Right atrium auricular region (tissue), 2 donors: ENCODE data around the gene SETD2. TPM values are rescaled to one million over a fixed set of nuclear protein-coding genes. Genes with fewer than 3 reads are reported as not detected.

Experiments used
- DNase-seq: peaks from one replicate; pipeline ENCODE4 v3.0.0-alpha.2; 2019; ENCODE audit warnings: low spot score
- H3K27ac ChIP-seq, 2 donors: fragments of 200-600 bp; sonication (generic); 1 replicate in 1 of 2; 2 replicates in 1 of 2; pipeline ENCODE4 v1.5.1; 2016 to 2019
- H3K27me3 ChIP-seq, 2 donors: fragments of 200-600 bp; sonication (generic); one replicate each; pipeline versions ENCODE4 v1.5.1 to v1.6.0; 2017 to 2019
- H3K36me3 ChIP-seq: fragments of 200-600 bp; sonication (generic); one replicate; pipeline ENCODE4 v1.5.1; 2016
- H3K4me1 ChIP-seq, 2 donors: fragments of 200-600 bp; sonication (generic); one replicate each; pipeline versions ENCODE4 v1.5.1 to v1.6.0; 2017 to 2019
- H3K4me3 ChIP-seq, 2 donors: fragments of 200-600 bp; sonication (generic); 1 replicate in 1 of 2; 2 replicates in 1 of 2; pipeline ENCODE4 v1.5.1; 2017 to 2019; ENCODE audit warnings: mild to moderate bottlenecking in 1 of 2, moderate library complexity in 1 of 2
- H3K9me3 ChIP-seq, 2 donors: fragments of 200-600 bp; sonication (generic); one replicate each; pipeline ENCODE4 v1.5.1; 2019
- total RNA-seq, 2 donors: library from RNA; depleted of rRNA; stranded (reverse); fragments of >200 nt; gene quantifications; one replicate each; pipeline ENCODE4 v1.1.0, GENCODE V29; 2016
- TF ChIP-seq, protein P1 (sequence below), 2 donors: fragments of 200-600 bp; sonication (generic); IDR thresholded peaks; one replicate each; pipeline ENCODE4 v1.5.1; 2019; ENCODE audit warnings: antibody characterized with exemption in 2 of 2

Gene SETD2
- total RNA-seq, 2 donors from 2014 or later: 26.8 to 34.2 TPM

- no peaks in the 10 kb centered on the region for H3K36me3 ChIP-seq
- no peak for DNase-seq
- TF ChIP-seq, protein P1, sequence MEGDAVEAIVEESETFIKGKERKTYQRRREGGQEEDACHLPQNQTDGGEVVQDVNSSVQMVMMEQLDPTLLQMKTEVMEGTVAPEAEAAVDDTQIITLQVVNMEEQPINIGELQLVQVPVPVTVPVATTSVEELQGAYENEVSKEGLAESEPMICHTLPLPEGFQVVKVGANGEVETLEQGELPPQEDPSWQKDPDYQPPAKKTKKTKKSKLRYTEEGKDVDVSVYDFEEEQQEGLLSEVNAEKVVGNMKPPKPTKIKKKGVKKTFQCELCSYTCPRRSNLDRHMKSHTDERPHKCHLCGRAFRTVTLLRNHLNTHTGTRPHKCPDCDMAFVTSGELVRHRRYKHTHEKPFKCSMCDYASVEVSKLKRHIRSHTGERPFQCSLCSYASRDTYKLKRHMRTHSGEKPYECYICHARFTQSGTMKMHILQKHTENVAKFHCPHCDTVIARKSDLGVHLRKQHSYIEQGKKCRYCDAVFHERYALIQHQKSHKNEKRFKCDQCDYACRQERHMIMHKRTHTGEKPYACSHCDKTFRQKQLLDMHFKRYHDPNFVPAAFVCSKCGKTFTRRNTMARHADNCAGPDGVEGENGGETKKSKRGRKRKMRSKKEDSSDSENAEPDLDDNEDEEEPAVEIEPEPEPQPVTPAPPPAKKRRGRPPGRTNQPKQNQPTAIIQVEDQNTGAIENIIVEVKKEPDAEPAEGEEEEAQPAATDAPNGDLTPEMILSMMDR (IDR thresholded peaks at IDR 0.05): no peak
Measured at GRCh38 chr3:46993292-46993691, 170.6 kb downstream of the SETD2 start.

DNA sequence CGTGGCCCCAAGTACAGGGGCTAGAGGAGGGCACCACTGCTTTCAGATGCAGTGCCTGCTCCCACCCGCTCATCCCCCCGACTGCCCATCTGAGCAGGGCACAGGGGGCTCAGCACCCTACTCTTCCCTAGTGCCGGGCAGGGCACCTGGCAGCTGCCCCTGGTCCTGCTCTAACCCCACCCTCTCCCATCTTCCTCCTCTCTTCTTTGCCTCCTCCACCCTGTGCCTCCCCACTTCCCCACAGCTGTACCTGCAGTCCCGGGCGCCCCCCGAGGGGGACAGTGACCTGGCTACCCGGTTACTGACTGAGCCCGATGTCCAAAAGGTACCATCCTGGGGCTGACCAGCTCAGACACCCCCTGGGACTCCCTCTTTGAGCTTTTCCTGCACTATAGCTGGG lies 171.7 kb downstream of the SETD2 start:
- peaks cover 0 to 14% of the 10 kb centered on the region in 2 donors for H3K4me1 ChIP-seq

More at GRCh38 chr3:46993292-46993691, 170.6 kb downstream of the SETD2 start:
- Histone ChIP-seq H3K27ac (no peak overlapping the region), H3K4me3 (no peak overlapping the region), H3K4me1 (peaks cover 0 to 4% of the 10 kb centered on the region in 2 donors), H3K9me3 (no peaks in the 10 kb centered on the region), H3K27me3 (no peaks in the 10 kb centered on the region)

GRCh38 chr3:46991406-46992165 lies 172.3 kb downstream of the SETD2 start:
- peaks cover 0 to 20% of the 10 kb centered on the region in 2 donors for H3K4me1 ChIP-seq

More for the DNA sequence above, 171.7 kb downstream of the SETD2 start:
- H3K36me3 ChIP-seq: no peaks in the 10 kb centered on the region
- no peak overlapping the region for H3K27ac ChIP-seq
- H3K9me3 ChIP-seq: no peaks in the 10 kb centered on the region
- TF ChIP-seq, protein P1 (IDR thresholded peaks at IDR 0.05): no peak
- H3K4me3 ChIP-seq: no peak overlapping the region
- no peaks in the 10 kb centered on the region for H3K27me3 ChIP-seq
- no peak for DNase-seq

DNA sequence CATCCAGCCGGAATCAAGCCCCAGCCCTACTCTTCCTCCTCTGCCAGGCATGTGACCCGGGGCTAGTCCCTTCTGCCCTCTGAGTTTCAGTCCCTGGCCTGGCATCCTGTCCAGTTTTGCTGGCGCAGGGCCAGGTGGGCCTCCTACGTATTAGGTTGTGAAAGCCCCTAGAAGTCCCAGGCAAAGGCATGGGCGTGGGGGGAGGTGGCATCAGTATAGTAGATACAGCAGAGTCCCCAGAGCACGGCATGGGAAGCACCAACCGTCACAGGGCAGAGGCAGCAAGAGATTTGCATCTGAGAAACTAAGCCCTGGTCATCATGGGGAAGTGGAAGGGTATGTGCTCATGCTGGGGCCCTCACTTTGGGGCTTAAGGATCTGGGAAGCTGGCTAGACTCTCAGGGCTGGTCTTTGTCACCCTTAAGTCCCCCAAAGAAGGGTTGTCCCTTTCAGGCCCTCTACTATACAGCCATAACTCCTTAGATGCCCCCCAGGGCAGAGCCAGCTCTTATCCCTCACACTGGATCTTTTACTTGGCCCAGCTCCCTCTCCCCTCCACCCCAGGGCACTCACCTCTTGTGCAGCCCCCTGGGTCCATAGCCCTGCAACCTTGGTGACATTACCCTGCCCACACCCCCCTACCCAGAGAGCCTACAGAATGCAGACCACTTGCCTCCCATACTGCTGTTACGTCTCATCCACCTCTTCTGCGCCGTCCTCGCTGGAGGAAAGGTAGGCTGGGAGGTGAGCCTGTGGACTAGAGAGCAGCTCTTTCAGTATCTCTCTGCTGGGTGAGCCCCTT lies 173.1 kb downstream of the SETD2 start:
- Histone ChIP-seq H3K4me1 (peaks cover 0 to 23% of the 10 kb centered on the region in 2 donors), H3K36me3 (no peaks in the 10 kb centered on the region), H3K27ac (no peak overlapping the region), H3K27me3 (no peaks in the 10 kb centered on the region), H3K9me3 (no peaks in the 10 kb centered on the region), H3K4me3 (no peak overlapping the region)
- TF ChIP-seq, protein P1 (IDR thresholded peaks at IDR 0.05): no peak
- DNase-seq: no peak

More at GRCh38 chr3:46991406-46992165, 172.3 kb downstream of the SETD2 start:
- H3K4me3 ChIP-seq: no peak overlapping the region
- H3K27me3 ChIP-seq: no peaks in the 10 kb centered on the region
- no peaks in the 10 kb centered on the region for H3K9me3 ChIP-seq
- H3K27ac ChIP-seq: no peak overlapping the region
- DNase-seq: no peak
- no peaks in the 10 kb centered on the region for H3K36me3 ChIP-seq
- TF ChIP-seq, protein P1 (IDR thresholded peaks at IDR 0.05): no peak

- Histone ChIP-seq H3K9me3 (no peaks in the 10 kb centered on the region), H3K27ac (no peak overlapping the region), H3K27me3 (no peaks in the 10 kb centered on the region), H3K4me1 (peaks cover 0 to 23% of the 10 kb centered on the region in 2 donors), H3K4me3 (no peak overlapping the region), H3K36me3 (no peaks in the 10 kb centered on the region)
- no peak for DNase-seq
- TF ChIP-seq, protein P1 (IDR thresholded peaks at IDR 0.05): no peak
Measured at GRCh38 chr3:46989146-46989810, 174.6 kb downstream of the SETD2 start.
